ENCODE results near the gene LRRN4CL. TPM values are rescaled to one million over a fixed set of nuclear protein-coding genes. Genes with fewer than 3 reads are reported as not detected.

Gene LRRN4CL
- total RNA-seq, 2 experiments from 2014 or later = not detected

DNA sequence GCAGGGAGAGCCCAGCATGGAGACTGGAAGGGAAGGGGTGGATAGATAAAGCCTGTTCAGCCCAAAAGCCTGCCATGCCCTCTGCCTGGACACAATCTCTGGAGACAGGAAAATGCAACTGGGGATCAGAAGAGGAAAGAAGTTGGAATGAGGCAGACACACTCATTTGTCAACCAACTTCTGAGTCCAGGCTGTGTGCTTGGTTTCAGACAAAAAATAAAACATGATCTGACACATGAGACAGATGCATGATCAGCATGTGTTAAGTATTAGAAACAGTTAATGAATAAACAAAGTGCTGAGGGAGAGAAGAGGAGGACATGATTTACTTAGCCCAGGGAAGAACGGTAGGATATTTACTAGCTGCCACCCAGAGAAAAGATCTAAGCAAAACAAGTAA lies 839 bp downstream of the LRRN4CL start:
- TF ChIP-seq, protein P1, sequence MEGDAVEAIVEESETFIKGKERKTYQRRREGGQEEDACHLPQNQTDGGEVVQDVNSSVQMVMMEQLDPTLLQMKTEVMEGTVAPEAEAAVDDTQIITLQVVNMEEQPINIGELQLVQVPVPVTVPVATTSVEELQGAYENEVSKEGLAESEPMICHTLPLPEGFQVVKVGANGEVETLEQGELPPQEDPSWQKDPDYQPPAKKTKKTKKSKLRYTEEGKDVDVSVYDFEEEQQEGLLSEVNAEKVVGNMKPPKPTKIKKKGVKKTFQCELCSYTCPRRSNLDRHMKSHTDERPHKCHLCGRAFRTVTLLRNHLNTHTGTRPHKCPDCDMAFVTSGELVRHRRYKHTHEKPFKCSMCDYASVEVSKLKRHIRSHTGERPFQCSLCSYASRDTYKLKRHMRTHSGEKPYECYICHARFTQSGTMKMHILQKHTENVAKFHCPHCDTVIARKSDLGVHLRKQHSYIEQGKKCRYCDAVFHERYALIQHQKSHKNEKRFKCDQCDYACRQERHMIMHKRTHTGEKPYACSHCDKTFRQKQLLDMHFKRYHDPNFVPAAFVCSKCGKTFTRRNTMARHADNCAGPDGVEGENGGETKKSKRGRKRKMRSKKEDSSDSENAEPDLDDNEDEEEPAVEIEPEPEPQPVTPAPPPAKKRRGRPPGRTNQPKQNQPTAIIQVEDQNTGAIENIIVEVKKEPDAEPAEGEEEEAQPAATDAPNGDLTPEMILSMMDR (IDR thresholded peaks at IDR 0.05) = no peak
- Mint-ChIP-seq H3K27ac (no peak overlapping the region), H3K27me3 (peaks cover 11% of the 10 kb centered on the region), H3K9me3 (no peaks in the 10 kb centered on the region), H3K4me1 (ENCODE audit: low read depth) (no peaks in the 10 kb centered on the region), H3K4me3 (no peak overlapping the region), H3K36me3 (ENCODE audit: low read depth) (peaks cover 20% of the 10 kb centered on the region)
- no peak for DNase-seq
- ATAC-seq = no peak
- CTCF ChIA-PET = interaction anchor here (1.0 to 1.4 kb wide), 4 partner anchors 12 to 294 kb away, joined by 3 to 4 read pairs (median 4); partner anchors contain the start of gene UQCC3
- intact Hi-C loops (cut with micrococcal nuclease) = no loop called here
- POLR2A ChIA-PET = interaction anchor here (1.5 to 1.8 kb wide), 2 partner anchors 13 to 24 kb away, joined by 3 to 8 read pairs; partner anchors contain the start of genes C11orf98 and CSKMT

DNA sequence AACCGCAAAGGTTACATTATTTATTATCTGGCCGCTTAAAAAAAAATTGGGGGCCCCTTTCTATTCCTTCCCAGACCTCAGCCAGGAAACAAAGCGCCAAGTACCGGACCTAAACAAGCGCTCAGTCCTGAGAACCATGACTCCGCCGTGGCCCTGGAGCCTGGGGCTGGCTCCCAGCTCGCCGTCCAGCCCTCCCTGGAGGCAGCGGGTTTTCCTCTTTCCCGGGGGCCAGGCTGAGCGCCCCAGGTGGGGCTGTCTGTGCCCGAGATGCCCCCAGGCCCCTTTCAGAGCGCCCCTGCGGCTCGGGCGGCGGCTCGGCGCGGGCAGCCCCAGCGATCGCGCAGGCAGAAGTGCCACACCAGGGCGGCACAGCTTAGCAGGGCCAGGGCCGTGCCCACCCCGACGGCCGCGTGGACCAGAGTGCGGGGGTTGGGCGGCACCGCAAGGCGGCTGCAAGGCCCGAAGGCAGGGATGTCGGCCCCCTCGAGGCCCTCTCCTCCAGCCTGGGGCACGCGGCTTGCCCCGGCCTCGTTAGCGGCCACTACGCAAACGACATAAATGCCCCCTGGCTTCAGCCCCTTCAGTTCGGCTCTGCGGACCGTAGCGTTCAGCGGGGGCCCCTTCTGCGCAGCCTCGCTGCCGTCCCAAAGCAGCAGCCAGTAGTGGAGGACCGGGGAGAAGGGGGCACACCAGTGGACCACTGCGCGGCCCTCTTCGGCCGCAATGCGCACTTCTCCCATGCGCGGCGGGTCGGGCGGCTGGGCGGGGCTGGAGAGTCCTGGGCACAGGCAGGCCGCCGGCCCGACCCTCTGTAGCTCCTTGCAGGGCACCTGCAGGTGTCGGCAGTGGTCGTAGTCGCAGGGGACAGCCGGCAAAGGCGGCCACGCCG lies 1.6 kb downstream of the LRRN4CL start:
- TF ChIP-seq, protein P1 (IDR thresholded peaks at IDR 0.05) = no peak
- ATAC-seq (no peak), DNase-seq (no peak)
- ChIA-PET CTCF (interaction anchor here (1.0 to 1.4 kb wide), 4 partner anchors 11 to 293 kb away, joined by 3 to 4 read pairs (median 4); partner anchors contain the start of gene UQCC3), POLR2A (interaction anchor here (0.5 to 1.8 kb wide), 5 partner anchors 12 to 129 kb away, joined by 3 to 8 read pairs (median 3); partner anchors contain the start of genes C11orf98, CSKMT and HNRNPUL2)
- no peaks in the 10 kb centered on the region for H3K4me1 Mint-ChIP-seq (ENCODE audit: low read depth)
- no peak overlapping the region for H3K27ac Mint-ChIP-seq
- H3K27me3 Mint-ChIP-seq = peaks cover 11% of the 10 kb centered on the region
- no peaks in the 10 kb centered on the region for H3K9me3 Mint-ChIP-seq
- intact Hi-C loops (cut with micrococcal nuclease) = no loop called here
- no peak overlapping the region for H3K4me3 Mint-ChIP-seq
- H3K36me3 Mint-ChIP-seq (ENCODE audit: low read depth) = peaks cover 18% of the 10 kb centered on the region

DNA sequence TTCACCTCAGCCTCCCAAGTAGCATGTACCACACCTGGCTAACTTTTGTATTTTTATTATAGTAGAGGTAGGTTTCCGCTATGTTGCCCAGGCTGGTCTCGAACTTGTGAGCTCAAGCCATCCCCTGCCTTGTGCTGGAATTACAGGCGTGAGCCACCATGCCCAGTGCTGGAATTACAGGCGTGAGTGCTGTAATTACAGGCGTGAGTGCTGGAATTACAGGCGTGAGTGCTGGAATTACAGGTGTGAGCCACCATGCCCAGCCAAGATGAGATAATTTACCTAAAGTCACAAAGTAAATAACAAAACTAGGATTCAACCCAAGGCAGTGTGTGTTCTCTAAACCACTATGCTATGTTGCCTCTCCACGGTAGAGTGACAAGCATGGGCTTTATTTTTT lies 6.8 kb downstream of the LRRN4CL start:
- Mint-ChIP-seq H3K36me3 (ENCODE audit: low read depth) (peaks cover 10% of the 10 kb centered on the region), H3K4me1 (ENCODE audit: low read depth) (peaks cover 15% of the 10 kb centered on the region), H3K27me3 (peaks cover 5% of the 10 kb centered on the region), H3K9me3 (no peaks in the 10 kb centered on the region), H3K4me3 (no peak overlapping the region), H3K27ac (no peak overlapping the region)
- TF ChIP-seq, protein P1 (IDR thresholded peaks at IDR 0.05) = no peak
- DNase-seq (no peak), ATAC-seq (no peak)
- intact Hi-C loops (cut with micrococcal nuclease) = no loop called here
- POLR2A ChIA-PET = interaction anchor here (2.7 to 21.7 kb wide), 2 partner anchors 26 to 37 kb away, joined by 13 to 263 read pairs; partner anchors contain the start of gene GANAB
- CTCF ChIA-PET = interaction anchor here (6.5 kb wide), 1 partner anchor 10 kb away, joined by 79 read pairs; the partner anchor contains the start of gene LRRN4CL

DNA sequence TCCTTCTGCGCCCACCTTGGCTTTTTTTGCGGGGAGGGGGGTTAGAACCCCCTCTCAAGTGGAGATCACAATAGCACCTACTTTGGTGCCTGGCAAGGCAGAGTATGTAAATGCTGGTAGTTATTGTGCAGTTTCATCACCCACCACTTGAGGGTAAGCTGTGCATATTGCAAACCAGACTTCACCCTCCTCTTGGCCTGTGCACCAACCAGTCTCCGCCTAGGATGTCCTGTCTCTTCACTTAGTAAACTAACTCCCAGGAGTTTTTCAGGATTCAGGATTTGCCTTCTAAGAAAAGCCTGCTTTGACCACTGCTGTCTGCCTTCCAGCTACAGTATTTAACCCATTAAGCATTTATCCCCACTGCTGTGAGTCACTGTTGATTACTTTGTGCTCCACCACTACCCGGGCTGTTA lies 8.5 kb downstream of the LRRN4CL start:
- CTCF ChIA-PET = interaction anchor here (0.7 to 6.5 kb wide), 28 partner anchors 9 to 286 kb away, joined by 3 to 79 read pairs (median 5); partner anchors contain the start of genes BSCL2, C11orf98, CSKMT and GANAB
- H3K4me3 Mint-ChIP-seq = peak overlapping the region; percentile 16
- peak; percentile 66 for DNase-seq
- no peaks in the 10 kb centered on the region for H3K27me3 Mint-ChIP-seq
- H3K27ac Mint-ChIP-seq = peak overlapping the region; percentile 75
- H3K9me3 Mint-ChIP-seq = no peaks in the 10 kb centered on the region
- TF ChIP-seq, protein P1 (IDR thresholded peaks at IDR 0.05) = peak; percentile 60
- intact Hi-C loops (cut with micrococcal nuclease) = no loop called here
- POLR2A ChIA-PET = interaction anchor here (0.8 to 21.7 kb wide), 18 partner anchors 9 to 200 kb away, joined by 3 to 263 read pairs (median 5); partner anchors contain the start of genes C11orf98, CSKMT, GANAB and INTS5
- peak; percentile 89 for ATAC-seq
- H3K36me3 Mint-ChIP-seq (ENCODE audit: low read depth) = peaks cover 22% of the 10 kb centered on the region
- peaks cover 26% of the 10 kb centered on the region for H3K4me1 Mint-ChIP-seq (ENCODE audit: low read depth)
